Measurements from ENCODE around the gene MKNK2.
"Not testable (repeated sequence)": the region's sequence is repeated elsewhere in the genome, so short reads cannot be mapped to it uniquely, and the experiment has no call there.

The MKNK2 gene

DNA sequence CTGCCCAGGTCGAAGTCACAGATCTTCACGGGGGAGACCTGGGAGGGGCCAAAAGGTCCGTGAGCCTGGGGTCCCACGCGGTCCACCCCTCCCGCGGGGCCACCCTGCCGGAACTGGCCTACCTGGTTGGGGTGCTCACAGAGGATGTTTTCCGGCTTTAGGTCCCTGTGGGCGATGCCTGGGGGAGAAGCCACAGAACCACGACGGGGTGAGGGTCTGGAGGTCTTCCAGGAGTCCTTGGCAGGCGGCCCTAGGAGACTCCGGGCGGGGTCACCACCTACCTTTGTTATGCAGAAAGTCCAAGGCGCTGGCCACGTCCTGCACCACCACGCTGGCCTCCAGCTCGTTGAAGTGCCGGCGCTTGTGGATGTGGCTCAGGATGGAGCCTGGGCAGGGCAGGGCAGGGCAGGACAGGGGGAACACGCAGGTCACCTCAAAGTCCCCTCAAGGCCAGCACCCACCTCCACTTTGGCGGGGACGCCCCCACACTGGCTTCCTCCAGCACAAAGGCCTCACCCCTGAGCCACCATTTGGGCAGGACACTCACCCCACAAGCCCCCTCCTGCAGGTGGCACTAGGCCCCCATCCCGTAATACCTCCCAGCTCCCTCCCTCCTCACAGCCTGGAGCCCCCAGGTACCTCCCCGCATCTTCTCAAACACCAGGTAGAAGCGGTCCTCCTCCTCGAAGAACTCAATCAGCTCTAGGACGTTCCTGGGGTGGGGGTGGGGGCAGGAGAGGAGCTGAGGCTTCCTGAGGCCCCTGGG, 8.4 kb downstream of the MKNK2 start:
- no peak for DNase-seq

DNA sequence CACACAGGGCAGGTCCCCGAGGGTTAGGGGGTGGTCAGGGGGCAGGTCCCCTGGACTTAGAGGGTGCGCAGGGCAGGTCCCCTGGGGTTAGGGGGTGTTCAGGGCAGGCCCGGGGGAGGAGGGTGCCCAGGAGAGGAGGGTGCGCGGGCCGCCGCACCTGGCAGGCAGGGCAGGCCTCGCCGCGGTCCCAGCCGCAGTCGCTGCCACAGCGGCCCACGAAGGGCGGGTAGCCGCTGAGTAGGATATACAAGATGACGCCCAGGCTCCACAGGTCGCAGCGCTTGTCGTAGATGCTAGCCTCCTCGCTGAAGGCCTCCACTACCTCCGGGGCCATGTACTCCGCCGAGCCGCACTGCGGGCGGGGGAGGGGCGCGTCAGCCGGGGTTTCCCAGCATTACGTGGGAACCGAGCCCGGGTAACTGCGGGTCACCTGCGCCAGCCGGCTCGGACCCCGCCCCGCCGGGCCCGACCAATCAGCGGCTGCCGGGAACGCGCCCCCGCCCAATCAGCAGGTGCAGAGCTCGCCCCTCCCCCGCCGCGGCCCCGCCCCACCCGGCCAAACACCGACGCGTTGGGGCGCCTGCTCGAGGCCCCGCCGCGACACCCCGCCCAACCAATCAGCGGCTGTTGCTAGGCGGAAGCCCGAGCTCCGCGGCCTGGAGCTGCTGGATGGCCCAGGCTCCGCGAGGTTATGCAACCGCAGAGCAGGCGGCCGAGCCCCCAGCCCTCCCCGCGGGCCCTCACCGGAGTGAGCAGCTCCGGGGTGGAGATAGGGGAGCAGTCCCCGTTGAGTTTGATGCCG, 9.2 kb downstream of the MKNK2 start:
- DNase-seq, result peak; percentile 93

DNA sequence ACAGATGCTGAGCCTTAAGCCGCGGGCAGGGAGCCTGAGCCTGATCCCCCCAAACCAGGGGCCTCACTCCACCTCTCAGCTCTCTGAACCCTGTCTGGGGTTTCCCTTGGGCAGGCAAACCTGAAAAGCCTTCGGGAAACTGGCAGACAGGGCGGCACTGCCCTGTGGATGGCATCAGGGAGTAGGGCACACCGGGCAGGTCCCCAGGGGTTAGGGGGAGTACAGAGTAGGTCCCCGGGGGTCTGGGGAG, 9.7 kb downstream of the MKNK2 start:
- DNase-seq, result no peak

DNA sequence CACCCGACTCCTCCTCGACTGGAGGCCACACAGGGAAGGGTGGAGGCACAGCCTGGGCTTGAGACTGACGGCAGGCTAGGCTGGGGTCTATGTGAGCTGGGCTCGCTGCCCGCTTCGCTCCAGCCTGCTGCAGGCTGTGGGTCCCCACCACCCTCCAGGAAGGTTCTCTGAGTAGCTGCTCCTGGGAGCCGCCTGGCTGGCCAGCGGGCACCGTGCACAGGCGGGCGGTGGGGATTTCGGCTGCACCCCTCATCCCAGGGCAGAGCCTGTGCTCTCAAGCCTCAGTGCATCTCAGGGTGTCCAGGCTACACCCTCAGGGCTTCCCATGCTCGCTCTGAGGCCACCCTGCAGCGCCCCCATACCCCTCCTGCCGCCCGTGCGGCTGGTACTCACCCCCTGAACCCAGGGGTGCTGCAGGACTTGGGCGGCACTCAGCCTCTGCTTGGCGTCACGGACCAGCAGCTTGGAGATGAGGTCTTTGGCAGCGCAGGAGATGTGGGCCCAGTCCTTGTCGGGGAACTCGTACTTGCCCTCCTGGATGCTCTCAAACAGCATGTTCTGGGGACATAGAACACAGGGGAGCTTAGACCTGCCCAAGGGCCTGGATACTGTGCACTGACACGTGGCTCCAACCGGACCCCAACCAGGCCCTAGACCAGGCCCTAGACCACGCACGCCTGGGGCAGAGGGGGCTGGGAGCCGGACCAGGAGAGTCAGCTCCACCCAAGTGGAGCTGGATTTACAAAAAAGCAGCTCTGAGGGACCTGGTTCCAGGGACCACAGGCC, 10.2 kb downstream of the MKNK2 start:
- no peak for DNase-seq

DNA sequence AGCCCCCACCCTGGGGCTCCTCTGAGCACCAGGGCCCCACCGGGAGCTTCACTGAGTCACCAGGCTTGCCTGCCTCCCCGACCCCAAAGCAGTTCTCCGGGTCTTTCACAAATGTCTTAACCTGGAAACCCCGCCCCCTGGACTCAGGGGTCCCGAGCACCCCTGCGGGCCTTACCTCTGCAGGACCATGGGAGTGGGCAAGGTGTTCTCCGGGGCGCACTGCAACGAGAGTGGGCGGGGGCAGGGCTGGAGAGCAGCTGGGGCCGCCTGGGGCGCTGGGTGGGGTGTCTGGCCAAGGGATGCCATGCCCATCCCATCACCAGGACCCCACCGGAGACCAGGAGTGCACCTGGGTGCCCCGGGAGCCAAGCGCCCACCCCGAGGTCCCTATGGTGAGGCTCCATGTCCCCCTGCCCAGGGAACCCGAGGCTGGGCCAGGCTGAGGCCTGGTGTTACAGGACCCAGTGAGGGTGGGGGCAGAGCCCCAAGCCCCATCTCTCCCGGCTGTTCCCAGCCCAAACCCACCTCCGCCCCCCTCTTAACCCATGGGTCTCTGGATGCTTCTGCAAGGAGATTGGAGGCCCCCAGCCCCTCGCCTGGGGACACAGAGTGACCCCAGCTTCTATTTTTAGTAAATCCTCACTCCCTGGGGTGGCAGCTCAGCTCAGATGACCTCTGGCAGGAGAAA, 10.9 kb downstream of the MKNK2 start:
- no peak for DNase-seq

DNA sequence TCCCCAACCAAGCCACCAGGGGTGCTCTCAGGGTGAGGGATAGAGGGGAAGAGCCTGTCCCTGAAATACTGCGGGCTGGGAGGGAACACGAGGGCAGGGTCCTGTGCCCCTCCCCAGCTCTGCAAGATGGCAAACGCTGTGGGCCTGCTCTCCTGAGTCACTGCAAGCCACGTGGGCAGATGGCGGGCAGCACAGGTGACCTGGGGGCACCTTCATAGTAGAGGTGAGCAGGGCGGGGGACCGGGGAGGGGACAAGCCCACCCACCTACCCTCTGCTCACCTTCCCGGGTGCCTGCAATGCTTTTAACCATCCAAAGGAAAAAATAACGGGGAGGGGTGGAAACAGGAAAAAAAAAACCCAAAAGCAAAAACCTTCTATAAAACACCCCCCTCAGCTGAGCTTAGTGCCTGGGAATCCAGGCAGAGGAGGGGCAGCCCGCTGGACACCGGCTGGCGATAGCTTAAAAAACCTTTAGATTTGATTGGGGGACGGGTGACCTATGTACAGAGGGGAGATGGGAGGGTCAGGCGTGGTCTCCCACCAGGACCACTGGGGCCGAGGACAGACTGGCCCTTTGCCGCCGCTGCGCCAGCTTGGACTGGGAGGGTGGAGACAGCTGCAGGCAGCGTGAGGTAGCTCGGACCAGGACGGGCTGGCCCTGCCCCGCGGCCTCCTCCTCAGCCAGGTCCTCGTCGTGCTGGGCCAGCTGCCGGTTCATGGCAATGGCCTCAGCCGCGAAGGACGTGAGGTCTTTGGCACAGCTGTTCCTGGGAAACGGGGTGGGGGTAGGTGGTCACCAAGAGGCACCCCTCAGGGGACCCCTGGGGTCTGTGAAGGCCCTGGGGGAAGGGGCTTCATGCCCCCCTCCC, 11.7 kb downstream of the MKNK2 start:
- DNase-seq, result no peak

DNA sequence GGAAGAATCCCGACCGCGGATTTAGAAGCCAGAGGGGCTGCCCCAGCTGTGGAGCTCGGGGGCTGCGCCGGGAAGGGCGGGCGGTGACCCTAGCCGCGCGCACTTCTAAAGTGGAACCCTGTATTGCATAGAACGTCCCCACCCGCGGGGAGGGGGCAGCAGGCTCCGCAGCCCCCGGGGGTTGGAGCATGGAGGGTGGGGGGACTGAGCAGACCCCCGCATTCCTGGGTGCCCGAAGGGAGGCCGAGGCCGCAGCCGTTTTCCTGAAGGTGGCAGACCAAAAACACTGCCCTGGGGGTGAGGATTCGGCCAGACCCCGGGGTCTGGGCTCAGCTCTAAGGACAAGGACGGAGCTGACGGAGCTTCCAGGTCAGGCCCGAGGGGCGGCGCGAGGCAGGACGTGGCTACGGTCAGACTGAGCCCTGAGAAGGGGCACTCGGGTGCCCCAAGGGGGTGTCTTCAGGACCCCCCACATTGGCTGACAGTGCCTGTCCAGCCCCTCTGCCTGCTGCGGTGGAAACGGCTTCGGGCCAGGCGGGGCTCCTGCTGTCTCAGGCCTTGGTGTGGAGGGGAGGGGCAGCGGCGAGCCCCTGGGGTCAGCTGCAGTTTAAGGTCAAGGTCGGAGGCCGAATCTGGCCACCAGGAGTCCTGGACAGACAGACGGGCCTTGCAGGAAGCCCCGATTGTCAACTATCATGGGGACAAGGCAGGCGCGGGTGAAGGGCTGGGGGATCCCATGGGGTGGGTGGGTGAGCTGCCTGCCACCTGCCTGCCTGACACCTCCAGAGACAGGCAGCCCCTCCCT, 12.6 kb downstream of the MKNK2 start:
- DNase-seq, result no peak

DNA sequence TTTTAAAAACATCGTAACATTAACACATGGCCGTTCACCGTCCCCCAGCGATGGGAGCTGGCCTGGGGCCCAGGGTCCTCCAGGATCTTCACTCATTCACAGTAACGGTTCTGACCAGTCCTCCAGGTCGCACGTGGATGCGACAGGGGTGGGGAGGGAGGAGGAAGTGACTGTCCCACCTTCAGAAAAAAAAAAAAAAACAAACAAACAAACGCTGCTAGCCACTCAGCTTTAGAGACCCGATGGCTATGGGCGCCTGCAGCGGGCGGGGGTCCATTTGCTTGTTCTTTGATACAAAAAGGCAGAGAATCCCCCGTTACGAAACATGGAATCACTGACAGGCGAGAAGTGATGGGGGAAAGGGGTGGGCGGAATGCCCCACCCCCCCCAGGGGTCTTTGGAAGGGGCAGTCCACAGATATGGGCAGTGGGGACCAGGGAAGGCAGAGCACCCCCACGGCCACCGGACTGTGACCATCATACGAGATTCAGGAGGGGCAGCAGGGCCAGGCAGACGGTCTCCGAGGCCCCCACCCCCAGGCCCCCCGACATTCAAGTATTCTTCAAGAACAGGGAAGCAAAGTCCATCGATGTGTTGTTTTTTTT, 13.3 kb downstream of the MKNK2 start:
- no peak for DNase-seq

DNA sequence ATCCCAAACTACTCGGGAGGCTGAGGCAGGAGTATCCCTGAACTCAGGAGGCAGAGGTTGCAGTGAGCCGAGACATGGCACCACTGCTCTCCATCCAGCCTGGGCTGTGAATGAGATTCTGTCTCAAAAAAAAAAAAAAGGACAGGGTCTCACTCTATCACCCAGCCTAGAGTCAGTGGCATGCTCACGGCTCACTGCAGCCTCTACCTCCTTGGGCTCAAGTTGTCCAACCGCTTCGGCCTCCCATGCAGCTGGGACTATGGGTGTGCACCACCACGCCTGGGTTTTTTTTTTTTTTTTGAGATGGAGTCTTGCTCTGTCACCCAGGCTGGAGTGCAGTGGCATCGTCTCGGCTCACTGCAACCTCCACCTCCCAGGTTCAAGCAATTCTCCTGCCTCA, 14.6 kb downstream of the MKNK2 start:
- DNase-seq, result no peak

DNA sequence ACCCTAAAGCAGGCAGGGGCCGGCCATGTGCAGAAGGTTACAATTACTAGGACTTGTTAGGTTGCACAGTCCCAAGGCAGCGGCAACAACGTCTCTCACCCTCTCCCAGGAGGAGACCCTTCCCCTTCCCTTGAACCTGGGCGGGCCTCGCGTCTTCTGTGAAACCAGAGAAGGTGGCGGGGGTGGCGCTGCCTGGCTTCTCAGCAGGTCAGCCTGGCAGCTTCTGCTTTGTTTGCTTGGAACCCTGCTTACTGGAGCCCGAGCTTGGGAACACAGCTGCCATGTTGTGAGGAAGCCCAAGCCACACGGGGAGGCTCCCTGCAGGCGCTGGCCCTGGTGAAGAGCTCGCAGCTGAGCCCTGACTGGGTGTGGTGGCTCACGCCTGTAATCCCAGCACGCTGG, 15.5 kb downstream of the MKNK2 start:
- no peak for DNase-seq

DNA sequence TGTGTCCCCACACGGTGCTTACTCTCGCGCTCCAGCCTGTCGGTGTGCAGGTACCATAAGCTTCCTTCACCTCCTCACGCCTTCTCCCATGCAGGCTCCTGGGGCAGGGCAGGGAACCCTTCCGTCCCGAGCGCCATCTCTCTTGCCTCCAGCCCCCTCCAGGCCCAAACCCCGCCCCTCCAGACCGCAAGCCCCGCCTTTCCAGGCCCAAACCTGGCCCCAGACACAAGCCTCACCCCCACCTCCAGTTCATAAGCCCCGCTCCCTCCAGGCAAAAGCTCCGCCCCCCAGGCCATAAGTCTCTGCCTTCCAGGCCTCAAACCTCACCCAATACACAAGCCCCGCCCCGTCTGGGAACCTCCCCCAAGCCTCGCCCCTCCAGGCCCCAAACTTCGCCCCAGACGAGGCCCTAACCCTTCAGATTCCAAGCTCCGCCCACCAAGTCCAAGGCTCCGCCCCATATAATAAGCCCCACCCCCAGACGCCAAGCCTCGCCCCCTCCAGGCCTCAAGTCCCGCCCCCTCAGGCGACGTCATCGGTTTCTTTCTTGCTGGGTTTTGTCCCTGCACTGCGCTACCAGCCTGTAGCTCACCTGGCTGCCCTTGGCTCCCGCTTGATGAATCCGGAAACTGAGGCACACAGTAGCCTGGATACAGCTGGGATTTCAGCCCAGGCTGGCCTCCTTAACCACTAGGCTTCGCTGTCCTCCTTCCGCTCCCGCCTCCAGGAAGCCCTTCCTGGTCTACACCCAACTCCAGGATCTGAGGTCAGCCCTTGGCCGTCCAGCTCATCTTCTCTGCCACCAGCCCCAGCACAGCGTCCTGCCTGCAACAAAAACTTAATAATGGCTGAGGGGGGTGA, 16.1 kb downstream of the MKNK2 start:
- DNase-seq, result no peak

DNA sequence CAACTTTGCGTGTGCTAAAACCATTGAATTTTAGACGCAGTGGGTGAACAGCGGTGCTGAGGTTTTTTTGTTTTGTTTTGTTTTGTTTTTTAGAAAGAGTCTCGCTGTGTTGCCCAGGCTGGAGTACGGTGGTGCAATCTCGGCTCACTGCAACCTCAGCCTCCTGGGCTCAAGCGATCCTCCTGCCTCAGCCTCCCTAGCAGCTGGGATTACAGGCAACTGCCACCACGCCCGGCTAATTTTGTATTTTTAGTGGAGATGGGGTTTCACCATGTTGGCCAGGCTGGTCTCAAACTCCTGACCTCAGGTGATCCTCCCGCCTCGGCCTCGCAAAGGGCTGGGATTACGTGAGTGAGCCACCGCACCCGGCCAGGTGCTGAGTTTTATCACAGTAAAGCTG, 16.8 kb downstream of the MKNK2 start:
- not testable (repeated sequence) for DNase-seq

DNA sequence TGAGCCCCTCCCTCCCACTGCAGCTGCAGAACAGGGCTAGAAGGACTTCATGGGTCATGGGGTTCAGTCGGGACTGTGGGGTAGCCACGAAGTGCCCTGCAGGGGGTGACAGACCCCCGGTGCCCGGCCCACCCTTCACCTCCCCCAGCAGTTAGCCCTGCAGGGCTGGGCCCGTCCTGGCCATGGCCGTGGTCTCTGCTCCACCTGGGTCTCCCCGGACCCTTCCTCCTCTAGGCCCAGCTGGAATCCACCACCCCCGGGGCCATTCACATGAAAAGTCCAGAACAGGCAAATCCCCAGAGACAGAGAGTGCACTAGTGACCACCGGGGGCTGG, 17.3 kb downstream of the MKNK2 start:
- no peak for DNase-seq

DNA sequence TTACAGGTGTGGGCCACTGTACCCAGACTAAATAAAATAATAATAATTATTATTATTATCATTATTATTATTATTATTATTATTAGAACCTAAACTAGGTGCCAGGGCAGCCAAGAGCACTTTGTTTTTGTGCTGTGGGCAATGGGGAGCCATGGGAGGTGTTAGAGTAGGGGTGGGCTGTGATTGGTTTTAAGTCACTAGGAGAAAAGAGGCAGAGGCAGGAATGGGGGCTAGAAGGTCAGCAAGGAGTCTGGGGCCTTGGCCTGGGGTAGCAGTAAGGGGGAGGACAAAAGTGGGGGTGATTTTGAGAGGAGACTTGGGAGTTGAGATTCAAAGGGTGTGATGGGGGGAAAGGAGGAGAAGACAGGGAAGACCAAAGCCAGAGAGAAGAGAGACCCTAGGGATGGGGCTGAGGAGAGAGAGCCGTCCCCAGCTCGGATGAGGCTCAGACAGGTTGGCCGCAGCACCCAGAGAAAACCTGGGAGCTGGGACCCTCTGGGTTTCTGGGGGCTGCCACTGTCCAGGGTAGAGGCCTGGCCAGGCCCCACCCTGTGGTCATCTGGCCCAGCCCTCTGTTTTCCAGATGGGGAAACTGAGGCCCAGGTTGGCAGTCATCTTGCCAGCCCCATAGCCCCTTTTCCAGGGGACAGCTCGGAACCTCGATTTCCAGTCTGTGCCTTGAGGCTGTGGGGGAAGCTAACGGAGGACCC, 17.8 kb downstream of the MKNK2 start:
- DNase-seq, result no peak

DNA sequence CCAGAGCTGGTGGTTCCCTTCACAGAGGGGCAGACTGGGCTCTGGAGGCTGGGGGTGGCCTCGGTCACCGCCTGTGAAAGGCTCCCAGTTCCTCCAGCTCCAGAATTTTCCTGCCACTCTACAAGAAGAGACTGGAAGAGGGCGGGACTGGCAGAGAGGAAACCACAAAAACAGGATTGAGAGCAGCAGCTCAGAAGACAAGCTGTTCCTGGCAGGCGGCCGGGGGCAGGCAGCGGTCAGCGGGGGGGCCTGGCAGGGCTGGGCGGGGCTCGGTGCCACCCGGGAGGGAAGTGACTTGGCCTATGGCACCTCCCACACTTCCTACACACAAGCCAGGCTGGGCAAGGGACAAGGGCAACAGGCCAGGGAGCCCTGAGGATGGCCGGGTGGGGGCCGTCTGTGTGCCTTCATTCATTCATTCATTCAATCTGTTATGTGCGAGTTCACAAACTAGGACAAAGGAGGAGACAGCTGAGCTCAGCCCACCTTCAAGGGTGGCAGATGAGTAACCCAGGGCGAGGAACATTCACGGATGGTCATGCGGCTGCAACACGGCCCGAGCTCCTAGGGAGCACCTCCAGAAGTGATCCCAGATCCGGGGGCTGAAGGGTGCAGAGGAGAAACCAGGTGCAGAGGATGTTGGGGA, 18.6 kb downstream of the MKNK2 start:
- DNase-seq, result peak; percentile 21

DNA sequence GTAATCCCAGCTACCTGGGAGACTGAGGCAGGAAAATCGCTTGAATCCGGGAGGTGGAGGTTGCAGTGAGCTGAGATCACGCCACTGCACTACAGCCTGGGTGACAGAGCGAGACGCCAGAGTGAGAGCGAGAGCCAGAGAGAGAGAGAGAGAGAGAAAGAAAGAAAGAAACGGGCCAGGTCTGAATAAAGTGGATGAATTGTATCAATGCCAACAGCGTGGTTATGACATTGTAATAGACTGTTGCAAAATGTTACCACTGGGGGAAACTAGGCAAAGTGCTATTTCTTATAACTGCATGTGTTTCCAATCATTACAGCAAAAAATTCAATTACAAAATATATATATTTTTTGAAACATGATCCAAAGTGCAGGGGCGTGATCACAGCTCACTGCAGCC, 23.7 kb downstream of the MKNK2 start:
- no peak for DNase-seq

DNA sequence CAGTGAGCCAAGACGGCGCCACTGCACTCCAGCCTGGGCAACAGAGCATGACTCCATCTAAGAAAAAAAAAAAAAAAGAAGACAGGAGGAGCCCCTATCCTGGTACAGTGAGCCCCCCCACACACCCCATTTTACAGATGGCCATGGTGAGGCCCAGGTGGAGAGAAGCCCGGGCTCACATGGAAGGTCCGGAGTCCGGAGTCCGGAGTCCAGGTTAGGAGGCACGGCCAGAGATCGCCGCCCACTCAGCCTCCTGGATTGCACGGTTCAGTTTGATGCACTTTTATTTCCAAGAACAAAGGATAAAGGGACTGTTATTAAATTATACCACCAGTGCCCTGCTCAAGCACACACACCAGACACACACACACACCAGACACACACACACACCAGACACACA, 24.3 kb downstream of the MKNK2 start:
- no peak for DNase-seq

DNA sequence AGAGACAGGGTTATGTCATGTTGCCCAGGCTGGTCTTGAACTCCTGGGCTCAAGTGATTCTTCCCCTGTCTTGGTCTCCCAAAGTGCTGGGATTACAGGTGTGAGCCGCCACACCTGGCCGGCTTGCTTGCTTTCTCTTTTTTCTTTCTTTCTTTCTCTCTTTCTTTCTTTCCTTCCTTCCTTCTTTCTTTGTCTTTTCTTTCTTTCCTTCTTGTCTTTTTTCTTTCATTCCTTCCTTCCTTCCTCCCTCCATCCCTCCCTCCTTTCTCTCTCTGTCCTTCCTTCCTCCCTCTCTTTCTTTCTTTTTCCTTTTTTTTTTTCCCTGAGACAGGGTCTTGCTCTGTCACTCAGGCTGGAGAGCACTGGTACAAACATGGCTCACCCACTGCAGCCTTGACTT, 28.8 kb downstream of the MKNK2 start:
- no peak for DNase-seq
